ENCODE results near the gene SLC25A19.
"Not testable (repeated sequence)": the region's sequence is repeated elsewhere in the genome, so short reads cannot be mapped to it uniquely, and the experiment has no call there.

Gene SLC25A19

GRCh38 chr17:75301502-75302206 lies 12.4 kb upstream of the SLC25A19 start:
- DNase-seq (ENCODE audit: low spot score), result no peak

- DNase-seq (ENCODE audit: low spot score), result no peak
Observed at GRCh38 chr17:75301049-75301448, 11.8 kb upstream of the SLC25A19 start.

GRCh38 chr17:75300280-75300679 lies 11.0 kb upstream of the SLC25A19 start:
- no peak for DNase-seq (ENCODE audit: low spot score)

GRCh38 chr17:75295201-75296158 lies 6.2 kb upstream of the SLC25A19 start:
- peak; percentile 82 for DNase-seq (ENCODE audit: low spot score)

- not testable (repeated sequence) for DNase-seq (ENCODE audit: low spot score)
Observed at GRCh38 chr17:75292810-75293448, 3.7 kb upstream of the SLC25A19 start.

- peak; percentile 65 for DNase-seq (ENCODE audit: low spot score)
Observed at GRCh38 chr17:75289832-75290337, 652 bp upstream of the SLC25A19 start.

- peak; percentile 48 for DNase-seq (ENCODE audit: low spot score)
Observed at GRCh38 chr17:75288770-75289114, 491 bp downstream of the SLC25A19 start.

- no peak for DNase-seq (ENCODE audit: low spot score)
Observed at GRCh38 chr17:75288359-75288758, 874 bp downstream of the SLC25A19 start.

- no peak for DNase-seq (ENCODE audit: low spot score)
Observed at GRCh38 chr17:75287221-75287620, 2.0 kb downstream of the SLC25A19 start.

GRCh38 chr17:75285123-75285522 lies 4.1 kb downstream of the SLC25A19 start:
- no peak for DNase-seq (ENCODE audit: low spot score)

GRCh38 chr17:75280189-75280588 lies 9.0 kb downstream of the SLC25A19 start:
- not testable (repeated sequence) for DNase-seq (ENCODE audit: low spot score)

GRCh38 chr17:75277664-75278071 lies 11.6 kb downstream of the SLC25A19 start:
- DNase-seq (ENCODE audit: low spot score), result no peak

GRCh38 chr17:75273977-75274708 lies 15.1 kb downstream of the SLC25A19 start:
- DNase-seq (ENCODE audit: low spot score), result no peak

GRCh38 chr17:75272848-75273184 lies 16.4 kb downstream of the SLC25A19 start:
- DNase-seq (ENCODE audit: low spot score), result no peak

GRCh38 chr17:75271955-75272847 lies 17.0 kb downstream of the SLC25A19 start:
- DNase-seq (ENCODE audit: low spot score), result no peak

- DNase-seq (ENCODE audit: low spot score), result peak; percentile 88
Observed at GRCh38 chr17:75271233-75271954, 17.8 kb downstream of the SLC25A19 start.

- DNase-seq (ENCODE audit: low spot score), result no peak
Observed at GRCh38 chr17:75270966-75271232, 18.3 kb downstream of the SLC25A19 start, which contains the start of gene MIF4GD. MIF4GD (minus strand) TSS chr17:75271231; CDS start chr17:75270195, 1,036 bp downstream.

- DNase-seq (ENCODE audit: low spot score), result peak; percentile 54
Observed at GRCh38 chr17:75270218-75270965, 18.8 kb downstream of the SLC25A19 start.

- DNase-seq (ENCODE audit: low spot score), result peak; percentile 8
Observed at GRCh38 chr17:75269844-75270217, 19.4 kb downstream of the SLC25A19 start.
